ENCODE data around the gene LRIG1. TPM values are rescaled to one million over a fixed set of nuclear protein-coding genes. Genes with fewer than 3 reads are reported as not detected.

LRIG1 gene
- total RNA-seq, 1 donor from 2014 or later: 30.7 TPM

DNA sequence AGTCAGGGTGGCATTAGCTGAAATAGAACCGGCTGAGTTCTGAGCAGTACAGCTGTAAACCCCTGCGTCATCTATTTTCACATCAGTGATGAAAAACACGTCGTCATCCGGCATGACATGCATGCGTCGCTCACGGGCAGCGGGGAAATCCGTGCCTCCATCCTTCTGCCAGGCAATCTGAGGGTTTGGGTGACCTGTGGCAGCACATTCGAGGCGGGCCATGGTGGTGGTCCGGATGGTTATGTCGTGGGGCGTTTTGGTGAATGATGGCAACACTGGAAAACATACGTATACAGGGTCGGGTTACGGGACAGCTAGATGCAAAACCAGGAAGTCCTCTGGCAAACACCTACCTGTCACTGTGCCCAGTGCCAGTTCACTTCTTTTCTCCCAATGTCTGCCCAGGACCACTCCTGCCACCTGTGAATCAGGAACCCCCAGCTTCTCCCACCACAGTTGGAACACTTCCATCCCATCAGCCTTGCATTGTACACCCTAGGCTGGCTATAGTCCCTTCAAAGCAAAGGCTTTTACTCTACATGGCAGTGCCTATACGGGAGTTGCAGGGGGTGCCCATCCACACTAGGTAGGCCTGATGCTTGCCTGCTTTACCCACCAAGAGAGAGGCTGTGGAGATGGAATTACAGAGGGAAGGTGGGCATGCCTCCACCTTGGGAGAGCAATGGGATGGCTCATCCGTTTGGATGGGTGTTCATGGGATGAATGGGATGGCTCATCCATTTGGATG, 116.7 kb downstream of the LRIG1 start:
- Histone ChIP-seq H3K36me3 (peaks cover 0 to 70% of the 10 kb centered on the region in 2 donors), H3K27me3 (no peaks in the 10 kb centered on the region), H3K9me3 (no peaks in the 10 kb centered on the region), H3K4me3 (no peak overlapping the region), H3K27ac (no peak overlapping the region), H3K4me1 (no peaks in the 10 kb centered on the region)
- peak; percentile 70 to 82 for DNase-seq (ENCODE audit: extremely low spot score in 2 of 2)
- intact Hi-C loops (cut with DNase I): no loop called here
- TF ChIP-seq POLR2AphosphoS5 (IDR thresholded peaks at IDR 0.05; ENCODE audit: insufficient read depth in 1 of 2, low read depth in 1 of 2) (no peak), POLR2A (IDR thresholded peaks at IDR 0.05) (no peak)
- TF ChIP-seq, protein P1, sequence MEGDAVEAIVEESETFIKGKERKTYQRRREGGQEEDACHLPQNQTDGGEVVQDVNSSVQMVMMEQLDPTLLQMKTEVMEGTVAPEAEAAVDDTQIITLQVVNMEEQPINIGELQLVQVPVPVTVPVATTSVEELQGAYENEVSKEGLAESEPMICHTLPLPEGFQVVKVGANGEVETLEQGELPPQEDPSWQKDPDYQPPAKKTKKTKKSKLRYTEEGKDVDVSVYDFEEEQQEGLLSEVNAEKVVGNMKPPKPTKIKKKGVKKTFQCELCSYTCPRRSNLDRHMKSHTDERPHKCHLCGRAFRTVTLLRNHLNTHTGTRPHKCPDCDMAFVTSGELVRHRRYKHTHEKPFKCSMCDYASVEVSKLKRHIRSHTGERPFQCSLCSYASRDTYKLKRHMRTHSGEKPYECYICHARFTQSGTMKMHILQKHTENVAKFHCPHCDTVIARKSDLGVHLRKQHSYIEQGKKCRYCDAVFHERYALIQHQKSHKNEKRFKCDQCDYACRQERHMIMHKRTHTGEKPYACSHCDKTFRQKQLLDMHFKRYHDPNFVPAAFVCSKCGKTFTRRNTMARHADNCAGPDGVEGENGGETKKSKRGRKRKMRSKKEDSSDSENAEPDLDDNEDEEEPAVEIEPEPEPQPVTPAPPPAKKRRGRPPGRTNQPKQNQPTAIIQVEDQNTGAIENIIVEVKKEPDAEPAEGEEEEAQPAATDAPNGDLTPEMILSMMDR (IDR thresholded peaks at IDR 0.05): no peak

DNA sequence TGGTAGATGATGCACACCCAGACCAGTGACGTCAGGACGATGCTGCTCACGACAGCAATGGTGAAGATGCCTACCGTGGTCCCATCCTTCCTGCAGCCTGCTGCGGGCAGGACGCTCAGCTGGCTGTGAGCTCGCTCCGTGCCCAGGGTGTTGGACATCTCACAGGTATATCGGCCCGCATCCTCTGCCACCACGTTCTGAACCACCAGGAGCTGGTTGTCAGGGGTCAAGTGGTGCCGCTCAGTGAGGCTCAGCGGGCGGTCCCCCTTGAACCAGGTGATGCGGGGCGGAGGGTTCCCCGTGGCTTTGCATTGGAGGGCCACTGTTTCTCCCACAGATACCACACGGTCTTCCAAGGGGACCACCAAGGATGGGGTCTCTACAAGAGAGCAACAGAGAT, 117.8 kb downstream of the LRIG1 start:
- intact Hi-C loops (cut with DNase I): no loop called here
- no peak for TF ChIP-seq POLR2AphosphoS5 (IDR thresholded peaks at IDR 0.05; ENCODE audit: insufficient read depth in 1 of 2, low read depth in 1 of 2)
- TF ChIP-seq, protein P1 (IDR thresholded peaks at IDR 0.05): no peak
- TF ChIP-seq POLR2A (IDR thresholded peaks at IDR 0.05): no peak
- Histone ChIP-seq H3K4me1 (no peaks in the 10 kb centered on the region), H3K4me3 (no peak overlapping the region), H3K9me3 (no peaks in the 10 kb centered on the region), H3K36me3 (peaks cover 0 to 78% of the 10 kb centered on the region in 2 donors), H3K27ac (no peak overlapping the region), H3K27me3 (no peaks in the 10 kb centered on the region)
- peak; percentile 78 to 81 for DNase-seq (ENCODE audit: extremely low spot score in 2 of 2)

DNA sequence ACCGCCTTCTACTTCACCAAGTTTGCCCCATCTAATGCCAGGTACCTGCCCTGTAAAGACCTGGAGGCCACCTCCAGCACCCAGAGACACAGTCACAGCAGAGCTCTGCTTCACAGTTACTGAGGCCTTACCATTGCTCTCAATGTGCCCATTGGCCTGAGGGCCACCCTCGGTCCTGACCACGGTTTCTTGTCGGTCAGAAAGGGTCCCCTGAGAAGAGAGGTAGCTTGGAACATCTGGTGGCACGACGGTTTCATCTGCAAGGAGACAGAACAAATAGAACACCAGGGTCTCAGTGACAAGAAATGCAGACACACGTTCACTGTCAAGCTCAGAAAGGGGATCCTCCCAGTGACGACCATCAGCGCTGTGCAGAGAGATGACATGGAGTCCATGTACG, 118.7 kb downstream of the LRIG1 start:
- Histone ChIP-seq H3K27me3 (no peaks in the 10 kb centered on the region), H3K4me1 (no peaks in the 10 kb centered on the region), H3K4me3 (no peak overlapping the region), H3K9me3 (no peaks in the 10 kb centered on the region), H3K36me3 (peaks cover 0 to 87% of the 10 kb centered on the region in 2 donors), H3K27ac (no peak overlapping the region)
- intact Hi-C loops (cut with DNase I): no loop called here
- peak; percentile 58 to 76 for DNase-seq (ENCODE audit: extremely low spot score in 2 of 2)
- TF ChIP-seq, protein P1 (IDR thresholded peaks at IDR 0.05): no peak
- TF ChIP-seq POLR2A (IDR thresholded peaks at IDR 0.05) (no peak), POLR2AphosphoS5 (IDR thresholded peaks at IDR 0.05; ENCODE audit: insufficient read depth in 1 of 2, low read depth in 1 of 2) (no peak)

DNA sequence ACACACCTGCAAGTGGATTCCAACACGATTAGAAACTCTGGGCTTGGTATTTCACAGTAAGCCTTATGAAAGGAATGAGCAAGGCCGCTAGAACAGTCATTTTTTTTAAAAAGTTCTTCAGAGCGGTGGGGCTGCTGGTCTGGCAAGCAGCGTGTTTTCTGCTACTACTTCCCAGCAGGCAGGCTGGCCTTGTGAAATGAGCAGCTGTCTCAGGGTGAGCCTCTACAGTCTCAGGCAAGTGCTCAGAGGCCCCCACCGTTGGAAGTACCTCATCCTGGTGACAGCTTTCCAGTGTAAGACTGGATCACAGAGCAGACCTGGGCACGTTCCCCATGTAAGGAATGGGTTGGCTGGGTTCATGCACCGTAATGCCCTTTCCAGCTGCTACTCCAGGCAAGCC, 119.2 kb downstream of the LRIG1 start:
- H3K4me1 ChIP-seq: no peaks in the 10 kb centered on the region
- intact Hi-C loops (cut with DNase I): no loop called here
- DNase-seq (ENCODE audit: extremely low spot score in 2 of 2): peak; percentile 46 to 76
- no peaks in the 10 kb centered on the region for H3K27me3 ChIP-seq
- no peaks in the 10 kb centered on the region for H3K9me3 ChIP-seq
- H3K27ac ChIP-seq: no peak overlapping the region
- H3K36me3 ChIP-seq: peaks cover 0 to 88% of the 10 kb centered on the region in 2 donors
- H3K4me3 ChIP-seq: no peak overlapping the region
- TF ChIP-seq POLR2AphosphoS5 (IDR thresholded peaks at IDR 0.05; ENCODE audit: insufficient read depth in 1 of 2, low read depth in 1 of 2) (no peak), POLR2A (IDR thresholded peaks at IDR 0.05) (no peak)
- TF ChIP-seq, protein P1 (IDR thresholded peaks at IDR 0.05): no peak
